MM.1S (cell line): ENCODE data around the gene ACAD11.

Source experiments
- CTCF ChIP-seq: fragments of 300-600 bp; sonication (generic); IDR thresholded peaks from 2 replicates; pipeline ENCODE4 v1.5.1; 2016; ENCODE audit warnings: antibody characterized with exemption, low read length, mixed read lengths
- EZH2 ChIP-seq: fragments of 300-600 bp; sonication (generic); optimal IDR thresholded peaks from 2 replicates; pipeline ENCODE3; 2017; ENCODE audit warnings: low read depth, mild to moderate bottlenecking, antibody characterized with exemption, low read length, mixed read lengths

- TF ChIP-seq EZH2, result no peak
- no peak for TF ChIP-seq CTCF
Observed at GRCh38 chr3:132643366-132643765, 16.2 kb downstream of the ACAD11 start.
